ENCODE results near the gene LILRB5. TPM values are rescaled to one million over a fixed set of nuclear protein-coding genes. Genes with fewer than 3 reads are reported as not detected.

LILRB5 gene
- total and polyA plus RNA-seq, 11 donors, result 1.4 to 22.2 (median 3.9) TPM

DNA sequence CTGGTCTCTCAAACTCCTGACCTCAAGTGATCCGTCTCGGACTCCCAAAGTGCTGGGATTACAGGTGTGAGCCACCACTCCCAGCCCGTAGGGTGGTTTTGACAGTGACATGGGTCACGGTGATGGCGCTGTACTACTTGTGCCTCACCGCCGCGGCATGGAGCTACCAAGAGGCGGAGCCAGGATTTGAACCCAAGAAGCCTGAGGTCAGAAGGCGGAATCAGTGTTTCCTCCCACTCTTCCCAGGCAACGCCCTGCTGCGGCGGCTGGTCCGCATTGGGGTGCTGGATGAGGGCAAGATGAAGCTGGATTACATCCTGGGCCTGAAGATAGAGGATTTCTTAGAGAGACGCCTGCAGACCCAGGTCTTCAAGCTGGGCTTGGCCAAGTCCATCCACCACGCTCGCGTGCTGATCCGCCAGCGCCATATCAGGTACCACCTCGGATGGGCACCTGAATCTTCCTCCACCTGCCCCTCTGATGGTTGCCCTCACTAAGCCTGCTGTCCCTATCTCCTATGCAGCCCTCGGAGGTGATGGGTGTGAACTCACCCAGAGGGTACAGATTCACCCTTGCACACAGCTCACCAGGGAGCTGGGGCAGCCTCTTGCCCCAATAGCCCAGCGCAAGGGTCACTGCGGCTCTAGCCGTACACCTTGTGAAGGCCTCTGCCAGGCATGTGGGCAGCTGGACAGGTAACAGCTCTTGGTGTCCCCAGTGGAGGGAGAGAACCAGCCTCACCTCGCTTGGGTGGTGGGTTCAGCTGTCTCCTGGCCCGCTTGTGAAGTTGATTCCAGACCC lies 50.8 kb downstream of the LILRB5 start:
- TF ChIP-seq, protein P1, sequence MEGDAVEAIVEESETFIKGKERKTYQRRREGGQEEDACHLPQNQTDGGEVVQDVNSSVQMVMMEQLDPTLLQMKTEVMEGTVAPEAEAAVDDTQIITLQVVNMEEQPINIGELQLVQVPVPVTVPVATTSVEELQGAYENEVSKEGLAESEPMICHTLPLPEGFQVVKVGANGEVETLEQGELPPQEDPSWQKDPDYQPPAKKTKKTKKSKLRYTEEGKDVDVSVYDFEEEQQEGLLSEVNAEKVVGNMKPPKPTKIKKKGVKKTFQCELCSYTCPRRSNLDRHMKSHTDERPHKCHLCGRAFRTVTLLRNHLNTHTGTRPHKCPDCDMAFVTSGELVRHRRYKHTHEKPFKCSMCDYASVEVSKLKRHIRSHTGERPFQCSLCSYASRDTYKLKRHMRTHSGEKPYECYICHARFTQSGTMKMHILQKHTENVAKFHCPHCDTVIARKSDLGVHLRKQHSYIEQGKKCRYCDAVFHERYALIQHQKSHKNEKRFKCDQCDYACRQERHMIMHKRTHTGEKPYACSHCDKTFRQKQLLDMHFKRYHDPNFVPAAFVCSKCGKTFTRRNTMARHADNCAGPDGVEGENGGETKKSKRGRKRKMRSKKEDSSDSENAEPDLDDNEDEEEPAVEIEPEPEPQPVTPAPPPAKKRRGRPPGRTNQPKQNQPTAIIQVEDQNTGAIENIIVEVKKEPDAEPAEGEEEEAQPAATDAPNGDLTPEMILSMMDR (IDR thresholded peaks at IDR 0.05), result no peak
- no peak for TF ChIP-seq POLR2A (IDR thresholded peaks at IDR 0.05)
- 89 to 93% (median 92%) methylated on average over 24 to 27 of the region's 27 CpGs for WGBS, 4 donors
- ATAC-seq, result no peak

DNA sequence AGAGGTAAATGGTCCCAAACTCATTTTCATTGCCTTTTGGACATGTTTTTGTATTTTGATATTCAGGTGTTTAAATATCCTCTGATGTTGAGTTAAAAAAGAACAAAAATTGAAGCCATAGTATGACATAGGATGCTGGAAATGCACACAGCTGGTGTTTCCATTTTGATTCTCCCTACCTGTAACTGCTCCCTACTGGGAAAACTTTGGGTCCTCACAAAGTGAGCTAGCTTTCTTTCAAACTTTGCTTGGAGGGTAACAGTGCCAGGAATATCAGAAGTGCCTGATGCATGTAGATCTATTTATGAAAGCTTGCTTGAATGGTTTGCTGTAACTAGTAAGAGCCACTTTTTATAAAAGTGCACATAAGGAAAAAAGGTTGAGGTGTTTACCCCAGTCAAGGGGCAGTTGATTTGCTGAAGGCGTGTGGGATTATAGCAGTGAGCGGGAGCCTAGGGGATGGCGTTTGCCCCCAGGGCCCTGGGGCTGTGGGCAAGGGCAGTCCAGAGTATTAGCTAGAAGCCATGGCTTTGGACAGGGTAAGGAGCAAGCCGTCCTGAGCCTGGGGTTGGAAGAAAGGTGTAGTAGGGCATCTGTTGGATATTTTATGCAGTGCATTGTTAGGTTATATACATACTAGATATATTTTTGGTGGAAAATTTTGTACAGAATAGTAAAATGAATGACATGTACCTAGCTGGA lies 52.2 kb downstream of the LILRB5 start:
- peak overlapping the region in 1 of 12 donors; percentile 91 for H3K27ac ChIP-seq
- 65 to 75% (median 72%) methylated on average over 4 of the region's 4 CpGs for WGBS, 4 donors
- H3K9me3 ChIP-seq, result no peaks in the 10 kb centered on the region
- DNase-seq (no peak), ATAC-seq (no peak)
- TF ChIP-seq, protein P1 (IDR thresholded peaks at IDR 0.05), result no peak
- no peak for TF ChIP-seq POLR2A (IDR thresholded peaks at IDR 0.05)
- no peaks in the 10 kb centered on the region for H3K27me3 ChIP-seq
- H3K4me1 ChIP-seq, result peaks cover 27 to 88% (median 67%) of the 10 kb centered on the region in 12 donors
- H3K36me3 ChIP-seq, result peaks cover 2 to 72% (median 67%) of the 10 kb centered on the region in 9 donors
- peak overlapping the region in 1 of 12 donors; percentile 58 for H3K4me3 ChIP-seq
- intact Hi-C loops (cut with DNase I), result loop anchor here in 1 of 10 donors (5.0 kb wide), 1 partner anchor 38 kb away; no protein-coding TSS in a partner anchor

More for the DNA sequence above, 50.8 kb downstream of the LILRB5 start:
- Histone ChIP-seq H3K36me3 (peaks cover 2 to 72% (median 67%) of the 10 kb centered on the region in 9 donors), H3K4me1 (peaks cover 27 to 97% (median 71%) of the 10 kb centered on the region in 12 donors), H3K27me3 (no peaks in the 10 kb centered on the region), H3K4me3 (peak overlapping the region in 1 of 12 donors; percentile 58), H3K27ac (peak overlapping the region in 5 of 12 donors; percentile 49 to 91 (median 63)), H3K9me3 (no peaks in the 10 kb centered on the region)
- no peak for DNase-seq
- intact Hi-C loops (cut with DNase I), result no loop called here

DNA sequence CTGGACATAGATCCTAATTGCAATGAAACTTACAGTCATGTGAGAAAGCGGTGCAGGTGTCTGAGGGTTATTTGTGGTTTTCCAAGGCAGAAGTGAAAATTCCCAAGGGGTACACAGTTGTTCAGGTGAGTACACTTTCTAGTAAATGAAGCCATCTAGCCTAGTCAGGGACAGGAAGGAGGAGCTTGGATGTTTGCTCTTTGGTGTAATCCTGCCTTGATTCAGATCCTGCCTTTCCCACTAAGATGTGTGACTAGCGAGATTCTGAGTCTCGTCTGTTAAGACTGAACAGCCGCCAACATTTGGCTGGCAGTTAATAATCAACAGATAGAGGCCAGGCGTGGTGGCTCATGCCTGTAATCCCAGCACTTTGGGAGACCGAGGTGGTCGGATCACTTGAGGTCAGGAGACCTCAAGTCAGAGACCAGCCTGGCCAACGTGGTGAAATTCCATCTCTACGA lies 53.9 kb downstream of the LILRB5 start:
- Histone ChIP-seq H3K27ac (peak overlapping the region in 2 of 12 donors; percentile 20 to 91), H3K4me1 (peaks cover 19 to 77% (median 52%) of the 10 kb centered on the region in 12 donors), H3K4me3 (peak overlapping the region in 3 of 12 donors; percentile 11 to 79 (median 20)), H3K27me3 (no peaks in the 10 kb centered on the region), H3K9me3 (no peaks in the 10 kb centered on the region), H3K36me3 (peaks cover 2 to 69% (median 63%) of the 10 kb centered on the region in 9 donors)
- TF ChIP-seq, protein P1 (IDR thresholded peaks at IDR 0.05), result no peak
- 41 to 56% (median 49%) methylated on average over 9 of the region's 9 CpGs for WGBS, 4 donors
- ATAC-seq (no peak), DNase-seq (no peak)
- intact Hi-C loops (cut with DNase I), result loop anchor here in 1 of 10 donors (5.0 kb wide), 1 partner anchor 36 kb away; no protein-coding TSS in a partner anchor

All from heart left ventricle (tissue), 16 donors.